HEK293T (cell line): Measurements from ENCODE around the gene CSRP1.
"Not testable (repeated sequence)": the region's sequence is repeated elsewhere in the genome, so short reads cannot be mapped to it uniquely, and the experiment has no call there.

Experiments
- ARNT ChIP-seq: fragments of 450-650 bp; IDR thresholded peaks from 2 replicates; pipeline ENCODE4 v1.6.1; 2017; ENCODE audit warnings: mild to moderate bottlenecking
- BHLHE40 ChIP-seq: fragments of 450-650 bp; IDR thresholded peaks from 2 replicates; pipeline ENCODE4 v1.6.1; 2016; ENCODE audit warnings: mild to moderate bottlenecking, moderate library complexity, borderline replicate concordance
- ELF4 ChIP-seq: fragments of 450-650 bp; IDR thresholded peaks from 2 replicates; pipeline ENCODE4 v1.6.1; 2017; ENCODE audit warnings: antibody characterized with exemption
- FOXA1 ChIP-seq: fragments of 450-650 bp; IDR thresholded peaks from 2 replicates; pipeline ENCODE4 v1.6.1; 2016; ENCODE audit warnings: mild to moderate bottlenecking
- FOXK2 ChIP-seq: fragments of 450-650 bp; IDR thresholded peaks from 2 replicates; pipeline ENCODE4 v1.6.1; 2016; ENCODE audit warnings: mild to moderate bottlenecking
- FOXM1 ChIP-seq: fragments of 450-650 bp; IDR thresholded peaks from 2 replicates; pipeline ENCODE4 v1.6.1; 2017; ENCODE audit warnings: mild to moderate bottlenecking, borderline replicate concordance
- LEF1 ChIP-seq: fragments of 450-650 bp; IDR thresholded peaks from 2 replicates; pipeline ENCODE4 v1.6.1; 2017; ENCODE audit warnings: mild to moderate bottlenecking, borderline replicate concordance
- NFRKB ChIP-seq: fragments of 450-650 bp; IDR thresholded peaks from 2 replicates; pipeline ENCODE4 v1.6.1; 2016; ENCODE audit warnings: mild to moderate bottlenecking, moderate library complexity
- PKNOX1 ChIP-seq: fragments of 450-650 bp; IDR thresholded peaks from 2 replicates; pipeline ENCODE4 v1.6.1; 2016
- SP1 ChIP-seq: fragments of 450-650 bp; IDR thresholded peaks from 2 replicates; pipeline ENCODE4 v1.6.1; 2017
- SUZ12 ChIP-seq: fragments of 450-650 bp; IDR thresholded peaks from 2 replicates; pipeline ENCODE4 v1.6.1; 2016; ENCODE audit warnings: mild to moderate bottlenecking
- ZNF384 ChIP-seq: fragments of 450-650 bp; IDR thresholded peaks from 2 replicates; pipeline ENCODE4 v1.6.1; 2016

- TF ChIP-seq SUZ12, SP1, FOXA1, BHLHE40, FOXK2, PKNOX1, ZNF384, NFRKB, FOXM1, LEF1, ELF4, ARNT: not testable (repeated sequence)
Measured at GRCh38 chr1:201472321-201472720, 34.6 kb downstream of the CSRP1 start.
